Choroid plexus epithelial cell (primary cell): ENCODE measurements around the gene PCSK9.

Source experiments
- DNase-seq: peaks from one replicate; pipeline ENCODE4 v3.0.0-alpha.2; 2010; ENCODE audit warnings: low read depth
- H3K4me3 ChIP-seq: 2 replicates; pipeline ENCODE4 v1.5.1; 2011; ENCODE audit warnings: low read depth, mild to moderate bottlenecking, control low read depth, low read length, moderate library complexity
- CTCF ChIP-seq: conservative IDR thresholded peaks from 2 replicates; pipeline ENCODE4 v1.5.1; 2011; ENCODE audit warnings: low read depth, mild to moderate bottlenecking, control low read depth, inconsistent platforms, low read length, moderate library complexity

Gene PCSK9

GRCh38 chr1:55007625-55008024 is 31.7 kb upstream of the PCSK9 start:
- TF ChIP-seq CTCF: no peak
- no peak overlapping the region for H3K4me3 ChIP-seq
- peak; percentile 60 for DNase-seq

GRCh38 chr1:55010194-55010886 is 29.0 kb upstream of the PCSK9 start:
- no peak for TF ChIP-seq CTCF

GRCh38 chr1:55010887-55011217 is 28.5 kb upstream of the PCSK9 start:
- no peak overlapping the region for H3K4me3 ChIP-seq
- no peak for TF ChIP-seq CTCF
- no peak for DNase-seq

More at GRCh38 chr1:55010194-55010886, 29.0 kb upstream of the PCSK9 start:
- no peak for DNase-seq
- no peak overlapping the region for H3K4me3 ChIP-seq

GRCh38 chr1:55012661-55013060 is 26.7 kb upstream of the PCSK9 start:
- no peak overlapping the region for H3K4me3 ChIP-seq
- TF ChIP-seq CTCF: no peak

GRCh38 chr1:55015123-55015522 is 24.2 kb upstream of the PCSK9 start:
- no peak overlapping the region for H3K4me3 ChIP-seq
- TF ChIP-seq CTCF: no peak
- DNase-seq: no peak

More at GRCh38 chr1:55012661-55013060, 26.7 kb upstream of the PCSK9 start:
- no peak for DNase-seq

- no peak for TF ChIP-seq CTCF
- H3K4me3 ChIP-seq: no peak overlapping the region
- no peak for DNase-seq
Observed at GRCh38 chr1:55015731-55016620, 23.4 kb upstream of the PCSK9 start.

GRCh38 chr1:55018395-55018794 is 21.0 kb upstream of the PCSK9 start:
- no peak for TF ChIP-seq CTCF
- no peak overlapping the region for H3K4me3 ChIP-seq
- no peak for DNase-seq
